ENCODE data around the gene TMEM170B.

DNA sequence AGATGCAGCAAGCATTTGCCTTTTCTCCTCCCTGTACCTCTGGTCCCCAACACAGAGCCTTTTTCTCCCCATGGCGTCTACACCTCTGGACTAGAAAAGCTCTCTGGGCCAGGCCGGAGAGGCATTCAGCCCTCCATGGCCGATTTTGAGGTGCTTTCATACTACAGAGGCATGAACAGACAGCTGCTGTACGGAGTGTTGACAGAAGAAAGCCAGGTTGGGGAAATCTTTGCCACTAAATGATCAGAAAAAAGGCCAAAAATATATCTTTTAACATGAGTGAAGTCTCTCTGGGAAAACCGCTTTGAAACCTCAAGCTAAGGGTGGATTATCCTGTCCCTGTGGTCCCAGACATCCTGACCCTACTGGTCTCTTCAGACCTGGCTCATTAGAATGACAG is 94.0 kb downstream of the TMEM170B start:
- TF ChIP-seq POLR2A (IDR thresholded peaks at IDR 0.05): no peak
- TF ChIP-seq, protein P1, sequence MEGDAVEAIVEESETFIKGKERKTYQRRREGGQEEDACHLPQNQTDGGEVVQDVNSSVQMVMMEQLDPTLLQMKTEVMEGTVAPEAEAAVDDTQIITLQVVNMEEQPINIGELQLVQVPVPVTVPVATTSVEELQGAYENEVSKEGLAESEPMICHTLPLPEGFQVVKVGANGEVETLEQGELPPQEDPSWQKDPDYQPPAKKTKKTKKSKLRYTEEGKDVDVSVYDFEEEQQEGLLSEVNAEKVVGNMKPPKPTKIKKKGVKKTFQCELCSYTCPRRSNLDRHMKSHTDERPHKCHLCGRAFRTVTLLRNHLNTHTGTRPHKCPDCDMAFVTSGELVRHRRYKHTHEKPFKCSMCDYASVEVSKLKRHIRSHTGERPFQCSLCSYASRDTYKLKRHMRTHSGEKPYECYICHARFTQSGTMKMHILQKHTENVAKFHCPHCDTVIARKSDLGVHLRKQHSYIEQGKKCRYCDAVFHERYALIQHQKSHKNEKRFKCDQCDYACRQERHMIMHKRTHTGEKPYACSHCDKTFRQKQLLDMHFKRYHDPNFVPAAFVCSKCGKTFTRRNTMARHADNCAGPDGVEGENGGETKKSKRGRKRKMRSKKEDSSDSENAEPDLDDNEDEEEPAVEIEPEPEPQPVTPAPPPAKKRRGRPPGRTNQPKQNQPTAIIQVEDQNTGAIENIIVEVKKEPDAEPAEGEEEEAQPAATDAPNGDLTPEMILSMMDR (IDR thresholded peaks at IDR 0.05): no peak

Measured in esophagus squamous epithelium (tissue), 4 donors.